ENCODE measurements around the gene ALG2.

The ALG2 gene

GRCh38 chr9:99171225-99172123 is 50.3 kb downstream of the ALG2 start:
- no peak for DNase-seq

DNA sequence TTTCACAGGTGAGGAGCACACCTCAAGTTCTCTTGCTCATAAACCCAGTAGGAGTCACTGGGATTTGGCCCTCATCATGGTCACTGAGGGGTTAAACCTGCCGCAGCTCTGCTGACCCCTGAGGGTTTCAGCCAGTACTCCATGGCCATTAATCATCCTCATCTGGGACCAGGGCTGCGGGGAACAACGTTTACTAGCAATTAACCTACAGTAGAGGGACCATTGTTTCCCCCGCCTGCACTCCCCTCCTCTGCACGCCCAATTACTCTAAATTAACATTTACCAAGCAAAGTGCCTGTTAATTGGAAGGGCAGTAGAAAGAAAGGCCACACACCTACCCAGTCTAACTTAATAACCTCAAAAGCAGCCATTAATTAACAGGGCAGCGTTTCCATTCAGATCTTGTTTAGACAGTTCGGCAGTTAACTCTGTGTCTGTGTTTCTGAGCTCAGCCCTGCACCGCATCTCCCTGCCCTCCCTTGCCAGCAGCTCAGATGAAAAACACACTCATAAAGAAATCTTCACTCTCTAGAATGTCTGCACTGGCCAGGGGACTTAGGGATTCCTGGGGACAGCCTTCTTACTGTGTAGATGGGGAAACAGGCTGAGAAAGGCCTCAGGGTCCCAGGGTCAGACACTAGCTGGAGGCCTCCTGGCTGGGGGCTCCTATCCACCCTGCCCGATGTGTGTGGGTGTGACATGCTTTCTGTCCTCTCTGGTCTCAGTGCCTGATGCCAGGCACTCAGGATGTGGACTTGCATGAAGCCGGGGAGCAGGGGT is 51.6 kb downstream of the ALG2 start:
- no peak for DNase-seq

- no peak for DNase-seq
Observed at GRCh38 chr9:99169086-99169485, 52.7 kb downstream of the ALG2 start.

DNA sequence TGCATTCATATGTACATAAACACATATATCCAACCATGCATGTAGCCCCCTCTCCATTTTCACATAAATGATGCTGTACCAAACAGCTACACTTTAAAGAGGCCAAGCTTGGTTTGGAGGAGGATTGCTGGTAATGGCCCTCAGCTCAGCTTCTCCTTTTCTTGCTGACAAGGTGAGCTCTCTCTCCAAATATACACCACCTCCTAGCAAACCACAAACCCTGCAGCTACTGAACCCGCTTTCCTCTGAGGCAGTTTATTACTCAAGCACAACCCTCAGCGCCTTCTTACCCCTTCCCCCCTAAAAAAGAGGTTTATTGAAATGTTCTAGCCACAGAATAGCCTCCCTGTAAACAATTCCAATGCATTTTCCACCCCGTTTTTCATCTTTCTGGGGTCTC is 54.0 kb downstream of the ALG2 start:
- no peak for DNase-seq

- DNase-seq, result no peak
Observed at GRCh38 chr9:99167119-99167518, 54.6 kb downstream of the ALG2 start.

Measured in activated T-cell treated with anti-CD3 and anti-CD28 coated beads, Interleukin-2, amount 50 U/mL, for 1 hour (primary cell).